ENCODE data around the gene UVSSA. TPM values are rescaled to one million over a fixed set of nuclear protein-coding genes. Genes with fewer than 3 reads are reported as not detected.
"Not testable (repeated sequence)": the region's sequence is repeated elsewhere in the genome, so short reads cannot be mapped to it uniquely, and the experiment has no call there.

UVSSA gene
- total RNA-seq, 1 experiment from 2014 or later: 12.6 TPM

DNA sequence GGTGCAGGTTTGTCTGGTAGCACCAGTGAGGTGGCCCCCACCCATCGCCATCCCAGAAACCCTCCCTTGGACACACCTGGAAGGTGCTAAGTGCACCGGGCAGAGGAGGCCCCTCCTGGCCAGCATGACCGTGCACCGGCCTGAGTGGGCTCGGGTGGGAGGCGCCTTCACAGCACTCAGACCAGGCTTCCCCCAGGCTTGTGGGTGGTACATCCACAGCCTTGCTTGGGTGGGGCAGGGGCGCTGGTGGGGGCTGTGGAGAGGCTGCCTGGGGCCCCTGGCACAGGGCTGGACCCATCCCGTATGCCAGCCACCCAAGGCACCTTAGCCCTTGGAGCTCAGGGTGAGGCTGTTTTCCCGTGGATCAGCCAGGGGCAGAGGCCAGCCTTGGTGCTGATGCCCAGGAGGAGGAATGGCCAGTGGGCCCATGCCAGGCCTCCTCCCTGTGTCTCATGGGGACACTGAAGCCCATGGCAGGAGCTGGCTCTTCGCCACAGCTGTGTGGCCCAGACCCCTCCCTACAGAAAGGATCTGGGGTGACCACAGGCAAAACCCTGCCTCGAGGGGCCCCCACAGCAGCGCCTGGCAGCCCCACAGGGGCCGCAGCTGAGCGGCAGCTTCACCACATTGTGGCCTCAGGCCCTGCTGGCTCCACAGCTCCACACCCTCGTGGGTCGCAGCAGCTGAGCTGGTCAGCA is 37.8 kb downstream of the UVSSA start:
- Histone ChIP-seq H3K27me3 (ENCODE audit: control insufficient read depth, insufficient read depth, low read length) (no peaks in the 10 kb centered on the region), H3K36me3 (replicated peaks; ENCODE audit: control insufficient read depth, insufficient read depth, low read length) (peaks cover 3% of the 10 kb centered on the region; the same call in 1 of the 2 replicates), H3K4me3 (ENCODE audit: insufficient read depth, low read depth, low read length) (no peak overlapping the region)
- DNase-seq: no peak

DNA sequence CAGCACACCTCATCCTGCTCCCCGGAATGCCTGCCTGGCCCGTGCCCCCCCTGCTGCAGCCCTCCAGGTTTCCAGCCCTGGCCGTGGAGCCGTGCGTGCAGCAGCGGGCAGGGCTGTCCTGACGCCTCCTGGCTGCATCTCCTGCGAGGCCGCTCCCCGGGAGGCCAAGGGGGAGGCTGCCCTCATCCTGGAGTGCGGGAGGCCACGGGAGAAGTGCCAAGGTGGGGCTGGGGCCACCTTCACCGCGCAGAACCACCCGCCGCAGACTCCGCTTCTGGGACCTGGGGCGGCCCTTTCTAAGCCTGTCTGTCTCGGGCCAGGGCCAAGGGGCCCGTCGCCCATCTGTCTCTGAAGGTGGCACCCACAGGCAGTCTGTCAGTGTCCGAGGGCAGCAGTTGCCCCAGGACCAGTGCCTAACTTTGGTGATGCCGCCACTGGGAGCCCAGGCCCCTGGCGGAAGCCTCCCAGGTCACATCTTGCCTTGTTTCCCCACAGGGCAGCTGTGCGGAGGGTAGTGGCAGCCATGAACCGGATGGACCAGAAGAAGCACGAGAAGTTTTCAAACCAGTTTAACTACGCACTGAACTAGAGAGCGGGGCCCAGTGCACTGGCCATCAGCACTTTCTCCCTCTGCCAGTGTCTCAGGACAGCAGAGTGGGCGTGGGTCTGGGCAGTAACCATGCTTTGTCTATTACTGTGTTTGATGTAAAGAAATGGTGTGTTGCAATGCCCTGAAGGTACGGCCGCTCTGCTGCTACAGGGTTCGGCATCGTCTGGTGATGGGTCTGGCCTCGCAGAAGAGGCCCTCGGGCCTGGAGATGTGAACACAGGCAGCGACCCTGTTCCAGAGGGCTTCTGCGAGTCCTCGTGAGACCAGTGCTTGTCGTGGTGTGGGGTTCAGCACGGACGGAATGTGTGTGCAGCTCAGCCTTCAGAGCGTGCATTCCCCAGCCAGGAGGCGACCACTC is 38.6 kb downstream of the UVSSA start:
- H3K36me3 ChIP-seq (replicated peaks; ENCODE audit: control insufficient read depth, insufficient read depth, low read length): peaks cover 3% of the 10 kb centered on the region; the same call in 1 of the 2 replicates
- H3K4me3 ChIP-seq (ENCODE audit: insufficient read depth, low read depth, low read length): no peak overlapping the region
- no peaks in the 10 kb centered on the region for H3K27me3 ChIP-seq (ENCODE audit: control insufficient read depth, insufficient read depth, low read length)
- no peak for DNase-seq

DNA sequence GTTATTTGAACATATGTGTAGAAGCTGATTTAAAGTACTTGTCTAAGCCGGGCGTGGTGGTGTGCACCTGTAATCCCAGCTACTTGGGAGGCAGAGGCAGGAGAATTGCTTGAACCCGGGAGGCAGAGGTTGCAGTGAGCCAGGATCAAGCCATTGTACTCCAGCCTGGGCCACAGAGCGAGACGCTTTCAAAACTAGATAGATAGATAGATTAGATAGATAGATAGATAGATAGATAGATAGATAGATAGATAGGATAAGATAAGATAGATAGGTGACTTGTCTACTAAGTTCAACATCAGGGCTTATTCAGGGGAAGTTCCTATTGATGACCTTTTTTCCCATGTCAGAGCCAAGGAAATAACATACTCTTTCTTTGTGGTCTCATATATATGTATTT is 46.4 kb downstream of the UVSSA start:
- H3K4me3 ChIP-seq (ENCODE audit: insufficient read depth, low read depth, low read length); DNase-seq; H3K27me3 ChIP-seq (ENCODE audit: control insufficient read depth, insufficient read depth, low read length); H3K36me3 ChIP-seq (replicated peaks; ENCODE audit: control insufficient read depth, insufficient read depth, low read length): not testable (repeated sequence)

DNA sequence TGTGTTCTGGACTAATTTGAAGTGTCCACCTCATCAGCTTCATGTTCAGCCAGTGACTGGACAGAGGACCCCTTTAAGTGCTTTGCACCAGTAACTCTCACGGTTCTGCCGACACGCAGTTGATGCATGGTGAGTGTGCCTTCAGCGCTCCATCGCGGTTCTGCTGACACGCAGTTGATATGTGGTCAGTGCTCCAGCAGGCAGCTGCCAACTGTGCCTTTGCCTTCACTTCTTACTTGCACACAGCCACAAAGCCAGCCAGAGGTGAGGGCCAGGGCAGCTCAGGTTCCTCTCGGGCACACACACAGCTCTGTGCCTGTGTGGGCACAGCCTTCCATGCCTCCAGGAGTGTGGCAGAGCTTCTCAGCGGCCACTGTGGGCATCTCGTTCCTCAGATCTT is 46.9 kb downstream of the UVSSA start:
- Histone ChIP-seq H3K4me3 (ENCODE audit: insufficient read depth, low read depth, low read length) (no peak overlapping the region), H3K36me3 (replicated peaks; ENCODE audit: control insufficient read depth, insufficient read depth, low read length) (no peaks in the 10 kb centered on the region), H3K27me3 (ENCODE audit: control insufficient read depth, insufficient read depth, low read length) (no peaks in the 10 kb centered on the region)
- DNase-seq: no peak

DNA sequence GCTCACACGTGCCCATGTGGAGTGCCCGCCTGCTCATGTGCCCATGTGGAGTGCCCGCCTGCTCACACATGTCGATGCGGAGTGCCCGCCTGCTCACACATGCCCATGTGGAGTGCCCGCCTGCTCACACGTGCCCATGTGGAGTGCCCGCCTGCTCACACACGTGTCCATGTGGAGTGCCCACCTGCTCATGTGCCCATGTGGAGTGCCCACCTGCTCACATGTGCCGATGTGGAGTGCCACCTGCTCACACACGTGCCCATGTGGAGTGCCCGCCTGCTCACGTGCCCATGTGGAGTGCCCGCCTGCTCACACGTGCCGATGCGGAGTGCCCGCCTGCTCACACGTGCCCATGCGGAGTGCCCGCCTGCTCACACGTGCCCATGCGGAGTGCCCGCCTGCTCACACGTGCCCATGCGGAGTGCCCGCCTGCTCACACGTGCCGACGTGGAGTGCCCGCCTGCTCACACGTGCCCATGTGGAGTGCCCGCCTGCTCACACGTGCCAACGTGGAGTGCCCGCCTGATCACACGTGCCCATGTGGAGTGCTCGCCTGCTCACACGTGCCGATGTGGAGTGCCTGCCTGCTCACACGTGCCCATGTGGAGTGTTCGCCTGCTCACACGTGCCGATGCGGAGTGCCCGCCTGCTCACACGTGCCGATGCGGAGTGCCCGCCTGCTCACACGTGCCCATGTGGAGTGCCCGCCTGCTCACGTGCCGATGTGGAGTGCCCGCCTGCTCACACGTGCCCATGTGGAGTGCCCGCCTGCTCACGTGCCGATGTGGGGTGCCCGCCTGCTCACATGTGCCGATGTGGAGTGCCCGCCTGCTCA is 47.8 kb downstream of the UVSSA start:
- H3K4me3 ChIP-seq (ENCODE audit: insufficient read depth, low read depth, low read length); H3K36me3 ChIP-seq (replicated peaks; ENCODE audit: control insufficient read depth, insufficient read depth, low read length); DNase-seq; H3K27me3 ChIP-seq (ENCODE audit: control insufficient read depth, insufficient read depth, low read length): not testable (repeated sequence)

DNA sequence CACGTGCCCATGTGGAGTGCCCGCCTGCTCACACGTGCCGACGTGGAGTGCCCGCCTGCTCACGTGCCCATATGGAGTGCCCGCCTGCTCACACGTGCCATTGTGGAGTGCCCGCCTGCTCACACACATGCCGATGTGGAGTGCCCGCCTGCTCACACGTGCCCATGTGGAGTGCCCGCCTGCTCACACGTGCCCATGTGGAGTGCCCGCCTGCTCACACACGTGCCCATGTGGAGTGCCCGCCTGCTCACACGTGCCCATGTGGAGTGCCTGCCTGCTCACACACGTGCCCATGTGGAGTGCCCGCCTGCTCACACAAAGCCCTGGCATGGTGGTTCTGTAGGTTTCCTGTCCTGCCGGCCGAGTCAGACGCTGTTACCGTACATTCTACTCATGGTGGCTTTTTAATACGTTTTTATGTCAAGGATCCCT is 48.4 kb downstream of the UVSSA start:
- not testable (repeated sequence) for H3K4me3 ChIP-seq (ENCODE audit: insufficient read depth, low read depth, low read length); H3K36me3 ChIP-seq (replicated peaks; ENCODE audit: control insufficient read depth, insufficient read depth, low read length); H3K27me3 ChIP-seq (ENCODE audit: control insufficient read depth, insufficient read depth, low read length); DNase-seq

DNA sequence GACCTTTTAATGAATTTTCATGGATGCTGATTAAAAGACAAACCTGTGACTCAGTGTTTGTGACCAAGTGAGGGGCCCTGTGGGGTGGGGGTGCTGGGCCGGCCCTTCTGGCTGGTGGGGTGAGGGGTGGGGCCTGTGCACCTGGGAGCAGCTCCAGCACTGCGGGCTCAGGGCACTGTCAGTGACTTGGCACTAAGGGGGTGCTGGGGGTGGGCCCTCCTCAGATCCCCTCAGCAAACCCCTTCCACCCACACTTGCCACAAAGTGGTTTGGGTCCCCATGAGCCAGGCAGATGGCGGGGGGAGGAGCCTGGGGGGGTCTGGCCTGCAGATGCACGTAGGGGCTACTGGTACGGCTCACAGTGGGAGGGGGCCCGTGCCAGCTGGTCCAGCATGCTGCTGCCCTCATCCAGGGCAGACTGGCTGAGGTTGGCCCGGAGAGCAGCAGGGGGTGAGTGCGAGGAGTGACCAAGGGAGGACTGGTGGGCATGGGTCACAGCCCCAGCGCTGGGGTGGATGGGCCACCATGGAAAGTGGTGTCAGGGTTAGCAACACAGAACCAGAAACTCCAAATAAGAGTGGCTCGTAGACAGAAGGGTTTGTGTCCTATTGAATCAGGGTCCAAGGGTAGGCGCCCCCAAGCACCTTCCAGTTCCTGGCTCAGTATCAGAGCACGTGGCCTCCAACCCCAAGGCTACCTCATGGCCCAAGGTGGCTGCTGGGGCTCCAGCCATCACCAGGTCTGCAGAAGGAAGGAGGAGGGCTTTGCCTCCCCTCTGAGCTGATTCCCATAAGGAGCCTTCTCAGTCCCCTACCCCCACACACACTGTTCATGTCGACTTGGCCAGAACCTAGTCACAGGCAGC is 49.2 kb downstream of the UVSSA start:
- no peaks in the 10 kb centered on the region for H3K36me3 ChIP-seq (replicated peaks; ENCODE audit: control insufficient read depth, insufficient read depth, low read length)
- H3K27me3 ChIP-seq (ENCODE audit: control insufficient read depth, insufficient read depth, low read length): peaks cover 3% of the 10 kb centered on the region; the same call in 1 of the 2 replicates
- H3K4me3 ChIP-seq (ENCODE audit: insufficient read depth, low read depth, low read length): no peak overlapping the region
- DNase-seq: peak; percentile 50

DNA sequence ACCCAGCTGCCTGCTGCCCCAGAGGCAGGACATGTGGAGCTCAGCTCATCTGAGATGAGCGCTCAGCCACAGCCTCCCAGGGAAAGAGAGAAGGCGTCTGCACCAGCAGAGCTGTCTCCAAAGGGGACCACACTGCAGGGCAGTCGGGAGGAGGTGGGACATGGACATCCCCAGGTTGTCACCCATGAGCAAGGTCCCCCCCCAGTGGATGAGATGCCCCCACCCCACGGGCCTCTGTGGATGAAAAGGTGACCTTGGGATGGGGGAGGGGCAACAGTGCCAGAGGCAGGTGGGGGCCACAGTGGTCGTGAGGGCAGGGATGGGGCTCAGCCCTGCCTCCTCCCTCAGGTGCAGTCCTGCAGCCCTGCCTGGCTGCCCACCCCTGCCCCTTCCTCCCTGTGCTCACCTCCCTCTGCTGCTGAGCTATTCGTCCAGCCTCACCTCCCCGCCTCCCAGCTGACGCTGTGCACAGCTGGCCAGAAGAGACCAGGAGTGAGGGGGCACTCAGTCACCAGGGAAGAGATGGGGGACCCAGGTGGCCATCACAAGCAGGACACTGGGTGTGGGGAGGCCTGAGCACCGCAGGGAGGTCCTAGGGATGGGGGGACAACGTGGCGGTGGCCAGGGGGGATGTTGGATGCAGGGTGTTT is 49.9 kb downstream of the UVSSA start:
- Histone ChIP-seq H3K36me3 (replicated peaks; ENCODE audit: control insufficient read depth, insufficient read depth, low read length) (no peaks in the 10 kb centered on the region), H3K27me3 (ENCODE audit: control insufficient read depth, insufficient read depth, low read length) (peaks cover 10% of the 10 kb centered on the region; the same call in 1 of the 2 replicates), H3K4me3 (ENCODE audit: insufficient read depth, low read depth, low read length) (no peak overlapping the region)
- peak; percentile 48 for DNase-seq

DNA sequence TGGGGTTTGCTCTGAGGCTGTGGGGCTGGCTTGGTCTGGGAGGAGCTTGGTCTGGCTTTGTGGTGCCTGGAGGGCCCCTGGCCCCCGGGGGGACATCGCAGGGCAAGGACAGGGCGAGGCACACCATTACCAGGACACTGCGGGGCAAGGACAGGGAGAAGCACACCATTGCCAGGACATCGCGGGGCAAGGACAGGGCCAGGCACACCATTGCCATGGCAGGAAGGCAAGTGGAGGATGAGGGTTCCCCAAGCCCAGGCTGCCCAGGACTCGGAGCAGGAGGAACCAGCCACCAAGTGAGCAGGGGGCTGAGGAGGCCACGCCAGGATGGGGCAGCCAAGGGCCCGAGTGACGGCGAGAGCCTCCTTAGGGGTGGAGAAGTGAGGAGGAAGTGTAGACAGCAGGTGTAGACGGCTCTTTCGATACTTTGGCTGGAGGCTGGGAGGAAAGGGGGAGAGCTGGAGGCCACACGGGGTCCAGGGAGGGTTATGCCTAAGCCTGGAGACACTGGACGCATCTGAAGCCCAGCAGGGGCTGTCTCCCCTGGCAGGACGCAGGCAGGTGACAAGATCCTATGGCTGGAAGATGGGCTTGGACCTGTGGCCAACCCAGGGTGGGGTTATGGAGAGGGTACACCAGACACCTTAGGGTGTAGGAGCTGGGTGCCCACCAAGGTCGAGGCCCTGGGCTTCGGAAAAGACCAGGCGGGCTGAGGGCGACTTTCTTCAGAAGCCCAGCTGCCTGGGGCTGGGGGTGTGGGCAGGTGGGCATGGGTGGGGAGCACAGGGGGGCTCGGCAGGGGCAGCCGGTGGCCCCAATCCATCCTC is 51.9 kb downstream of the UVSSA start:
- no peaks in the 10 kb centered on the region for H3K36me3 ChIP-seq (replicated peaks; ENCODE audit: control insufficient read depth, insufficient read depth, low read length)
- DNase-seq: peak; percentile 46
- peaks cover 24% of the 10 kb centered on the region; the same call in 1 of the 2 replicates for H3K27me3 ChIP-seq (ENCODE audit: control insufficient read depth, insufficient read depth, low read length)
- no peak overlapping the region for H3K4me3 ChIP-seq (ENCODE audit: insufficient read depth, low read depth, low read length)

DNA sequence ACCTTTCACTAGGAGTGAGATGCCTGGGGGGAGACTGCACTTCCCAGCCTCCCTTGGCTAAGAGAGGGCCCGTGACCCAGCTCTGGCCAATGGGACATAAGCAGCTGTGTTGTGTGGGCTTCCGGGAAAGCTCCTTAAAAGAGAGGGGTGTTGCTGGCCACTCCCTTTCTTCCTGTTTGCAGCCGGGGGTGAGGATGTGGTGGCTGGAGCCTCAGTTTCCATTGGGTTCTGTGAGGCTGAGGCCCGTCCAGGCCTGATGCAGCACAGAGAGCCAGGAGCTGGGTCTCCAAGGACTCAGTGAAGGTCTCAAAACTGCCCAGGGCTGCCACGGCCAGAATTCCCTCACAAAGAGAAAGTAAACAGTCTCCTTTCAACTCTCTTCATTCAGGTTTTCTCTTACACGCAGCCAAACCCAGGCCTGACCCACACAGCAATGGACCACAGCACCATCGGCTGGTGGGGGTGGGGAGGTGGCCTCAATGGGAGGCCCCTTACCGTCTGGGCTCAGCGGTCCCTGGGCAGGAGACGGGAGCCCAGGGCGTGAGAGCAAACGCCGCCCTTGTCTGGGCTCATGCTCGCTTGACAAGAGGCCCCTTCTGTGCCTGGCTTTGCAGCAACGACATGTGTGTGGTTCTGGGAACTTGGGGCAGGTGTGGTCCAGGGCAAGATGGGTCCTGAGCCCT is 52.6 kb downstream of the UVSSA start:
- Histone ChIP-seq H3K4me3 (ENCODE audit: insufficient read depth, low read depth, low read length) (no peak overlapping the region), H3K36me3 (replicated peaks; ENCODE audit: control insufficient read depth, insufficient read depth, low read length) (no peaks in the 10 kb centered on the region), H3K27me3 (ENCODE audit: control insufficient read depth, insufficient read depth, low read length) (peaks cover 32% of the 10 kb centered on the region; the same call in 1 of the 2 replicates)
- DNase-seq: peak; percentile 61

DNA sequence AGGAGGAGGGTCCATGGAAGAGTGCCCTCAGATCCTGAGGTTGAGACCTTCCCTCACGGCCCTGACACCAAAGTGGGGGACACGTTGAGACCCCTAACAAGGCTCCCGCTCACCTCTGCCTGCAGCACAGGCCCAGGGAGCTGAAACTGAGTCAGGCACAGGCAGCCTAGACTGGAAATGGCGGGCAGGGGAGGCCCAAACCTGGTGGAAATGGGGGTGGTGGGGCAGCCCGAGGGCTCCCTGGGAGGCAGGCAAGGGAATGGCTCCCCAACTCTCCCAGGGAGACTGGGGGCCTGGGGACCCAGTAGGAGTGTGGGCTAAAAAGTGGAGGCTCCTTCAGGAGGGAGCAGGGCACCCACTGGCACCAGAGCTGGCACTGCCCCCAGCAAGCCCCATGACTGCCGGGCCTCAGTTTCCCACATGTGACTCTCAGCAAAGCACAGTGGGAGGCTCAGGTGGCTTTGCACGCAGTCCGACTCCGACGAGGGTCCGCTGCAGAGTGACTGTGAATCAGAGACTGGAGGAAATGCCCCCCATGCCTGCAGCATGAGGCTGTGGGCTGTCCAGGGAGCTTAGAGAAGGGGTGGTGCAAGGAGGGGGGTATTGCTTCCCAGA is 53.3 kb downstream of the UVSSA start:
- DNase-seq: peak; percentile 48
- no peak overlapping the region for H3K4me3 ChIP-seq (ENCODE audit: insufficient read depth, low read depth, low read length)
- H3K27me3 ChIP-seq (ENCODE audit: control insufficient read depth, insufficient read depth, low read length): peaks cover 38% of the 10 kb centered on the region; the same call in 1 of the 2 replicates
- no peaks in the 10 kb centered on the region for H3K36me3 ChIP-seq (replicated peaks; ENCODE audit: control insufficient read depth, insufficient read depth, low read length)
